Heart left ventricle (tissue), 13 donors: Measurements from ENCODE around the gene SETD1A.

Experiments
- POLR2A ChIP-seq, 2 donors: fragments of 450-650 bp; IDR thresholded peaks; one replicate each; pipeline ENCODE4 v1.6.1; 2017; ENCODE audit warnings: antibody characterized with exemption in 2 of 2, mild to moderate bottlenecking in 2 of 2, moderate library complexity in 2 of 2
- TF ChIP-seq, protein P1 (sequence below), 12 donors: fragments of 200-600 bp; sonication (generic) in 4 of 12; IDR thresholded peaks; one replicate each; pipeline versions ENCODE4 v1.5.0 to v1.8.0; 2018 to 2022; ENCODE audit warnings: antibody characterized with exemption in 12 of 12, mild to moderate bottlenecking in 5 of 12
- donor health status: ischemic (EF 13 %, LVEDD 7.1; RV severe dilation, severe dysfunction).
- donor health status: DM: no; HTN: yes; CAD: no.
- donor health status: DM: no; HTN: no; CAD: no.
- donor health status: ischemic (EF 25% LVEDD 6.9; RV normal size, moderate dysfunction).
- donor health status: ischemic (EF 25% LVEDD 5.7; RV mildly dilated, moderate dysfunction).
- donor health status: ischemic (EF 35%, LVEDD 5.7; RV mildly dilated, moderate dysfunction).
- donor health status: nonischemic (EF 11% LVEDD 7.7; RV severe dilation, severe dysfunction).
- donor health status: DM: yes; HTN: yes; CAD: no.
- donor health status: PGD.
- donor health status: ischemic (EF 29% LVEDD 5.4; RV normal size, mild dysfunction).
- donor health status: nonischemic (EF 23%, LVEDD 6.1; RV moderate dilation, normal function).

- TF ChIP-seq, protein P1, sequence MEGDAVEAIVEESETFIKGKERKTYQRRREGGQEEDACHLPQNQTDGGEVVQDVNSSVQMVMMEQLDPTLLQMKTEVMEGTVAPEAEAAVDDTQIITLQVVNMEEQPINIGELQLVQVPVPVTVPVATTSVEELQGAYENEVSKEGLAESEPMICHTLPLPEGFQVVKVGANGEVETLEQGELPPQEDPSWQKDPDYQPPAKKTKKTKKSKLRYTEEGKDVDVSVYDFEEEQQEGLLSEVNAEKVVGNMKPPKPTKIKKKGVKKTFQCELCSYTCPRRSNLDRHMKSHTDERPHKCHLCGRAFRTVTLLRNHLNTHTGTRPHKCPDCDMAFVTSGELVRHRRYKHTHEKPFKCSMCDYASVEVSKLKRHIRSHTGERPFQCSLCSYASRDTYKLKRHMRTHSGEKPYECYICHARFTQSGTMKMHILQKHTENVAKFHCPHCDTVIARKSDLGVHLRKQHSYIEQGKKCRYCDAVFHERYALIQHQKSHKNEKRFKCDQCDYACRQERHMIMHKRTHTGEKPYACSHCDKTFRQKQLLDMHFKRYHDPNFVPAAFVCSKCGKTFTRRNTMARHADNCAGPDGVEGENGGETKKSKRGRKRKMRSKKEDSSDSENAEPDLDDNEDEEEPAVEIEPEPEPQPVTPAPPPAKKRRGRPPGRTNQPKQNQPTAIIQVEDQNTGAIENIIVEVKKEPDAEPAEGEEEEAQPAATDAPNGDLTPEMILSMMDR (IDR thresholded peaks at IDR 0.05) = no peak
- TF ChIP-seq POLR2A (IDR thresholded peaks at IDR 0.05) = no peak
Observed at GRCh38 chr16:30953111-30953510, 4.4 kb upstream of the SETD1A start.
